ENCODE measurements around the gene OPN4. TPM values are rescaled to one million over a fixed set of nuclear protein-coding genes. Genes with fewer than 3 reads are reported as not detected.

The OPN4 gene
- total and polyA plus RNA-seq, 2 donors: under 0.01 to 0.09 TPM

GRCh38 chr10:86665218-86665607 is 10.9 kb downstream of the OPN4 start:
- Histone ChIP-seq H3K9me3 (ENCODE audit: control insufficient read depth in 2 of 2, insufficient read depth in 1 of 2, low read length in 1 of 2) (no peaks in the 10 kb centered on the region), H3K27ac (ENCODE audit: low read depth in 1 of 2, low read length in 1 of 2) (no peak overlapping the region)
- WGBS: 90% methylated on average over 7 of the region's 7 CpGs

GRCh38 chr10:86665868-86666267 is 11.5 kb downstream of the OPN4 start:
- Histone ChIP-seq H3K27me3 (ENCODE audit: control insufficient read depth in 2 of 2, insufficient read depth in 1 of 2, low read length in 1 of 2) (no peaks in the 10 kb centered on the region), H3K4me3 (ENCODE audit: low read length in 2 of 2) (no peak overlapping the region), H3K36me3 (ENCODE audit: control insufficient read depth in 2 of 2, insufficient read depth in 2 of 2, low read length in 1 of 2) (no peaks in the 10 kb centered on the region), H3K27ac (ENCODE audit: low read depth in 1 of 2, low read length in 1 of 2) (no peak overlapping the region), H3K4me1 (ENCODE audit: control insufficient read depth in 2 of 2, insufficient read depth in 2 of 2, low read length in 2 of 2) (no peaks in the 10 kb centered on the region), H3K9me3 (ENCODE audit: control insufficient read depth in 2 of 2, insufficient read depth in 1 of 2, low read length in 1 of 2) (no peaks in the 10 kb centered on the region)
- 95% methylated on average over 12 of the region's 12 CpGs for WGBS
- DNase-seq (ENCODE audit: low read depth in 6 of 9, low spot score in 9 of 9): no peak

More at GRCh38 chr10:86665218-86665607, 10.9 kb downstream of the OPN4 start:
- Histone ChIP-seq H3K27me3 (ENCODE audit: control insufficient read depth in 2 of 2, insufficient read depth in 1 of 2, low read length in 1 of 2) (no peaks in the 10 kb centered on the region), H3K4me1 (ENCODE audit: control insufficient read depth in 2 of 2, insufficient read depth in 2 of 2, low read length in 2 of 2) (no peaks in the 10 kb centered on the region), H3K4me3 (ENCODE audit: low read length in 2 of 2) (no peak overlapping the region), H3K36me3 (ENCODE audit: control insufficient read depth in 2 of 2, insufficient read depth in 2 of 2, low read length in 1 of 2) (no peaks in the 10 kb centered on the region)
- no peak for DNase-seq (ENCODE audit: low read depth in 6 of 9, low spot score in 9 of 9)

GRCh38 chr10:86666538-86666937 is 12.2 kb downstream of the OPN4 start:
- H3K27me3 ChIP-seq (ENCODE audit: control insufficient read depth in 2 of 2, insufficient read depth in 1 of 2, low read length in 1 of 2): no peaks in the 10 kb centered on the region
- no peak overlapping the region for H3K27ac ChIP-seq (ENCODE audit: low read depth in 1 of 2, low read length in 1 of 2)
- no peaks in the 10 kb centered on the region for H3K4me1 ChIP-seq (ENCODE audit: control insufficient read depth in 2 of 2, insufficient read depth in 2 of 2, low read length in 2 of 2)
- H3K9me3 ChIP-seq (ENCODE audit: control insufficient read depth in 2 of 2, insufficient read depth in 1 of 2, low read length in 1 of 2): no peaks in the 10 kb centered on the region
- no peaks in the 10 kb centered on the region for H3K36me3 ChIP-seq (ENCODE audit: control insufficient read depth in 2 of 2, insufficient read depth in 2 of 2, low read length in 1 of 2)
- WGBS: 97% methylated on average over 7 of the region's 7 CpGs
- H3K4me3 ChIP-seq (ENCODE audit: low read length in 2 of 2): no peak overlapping the region
- no peak for DNase-seq (ENCODE audit: low read depth in 6 of 9, low spot score in 9 of 9)

DNA sequence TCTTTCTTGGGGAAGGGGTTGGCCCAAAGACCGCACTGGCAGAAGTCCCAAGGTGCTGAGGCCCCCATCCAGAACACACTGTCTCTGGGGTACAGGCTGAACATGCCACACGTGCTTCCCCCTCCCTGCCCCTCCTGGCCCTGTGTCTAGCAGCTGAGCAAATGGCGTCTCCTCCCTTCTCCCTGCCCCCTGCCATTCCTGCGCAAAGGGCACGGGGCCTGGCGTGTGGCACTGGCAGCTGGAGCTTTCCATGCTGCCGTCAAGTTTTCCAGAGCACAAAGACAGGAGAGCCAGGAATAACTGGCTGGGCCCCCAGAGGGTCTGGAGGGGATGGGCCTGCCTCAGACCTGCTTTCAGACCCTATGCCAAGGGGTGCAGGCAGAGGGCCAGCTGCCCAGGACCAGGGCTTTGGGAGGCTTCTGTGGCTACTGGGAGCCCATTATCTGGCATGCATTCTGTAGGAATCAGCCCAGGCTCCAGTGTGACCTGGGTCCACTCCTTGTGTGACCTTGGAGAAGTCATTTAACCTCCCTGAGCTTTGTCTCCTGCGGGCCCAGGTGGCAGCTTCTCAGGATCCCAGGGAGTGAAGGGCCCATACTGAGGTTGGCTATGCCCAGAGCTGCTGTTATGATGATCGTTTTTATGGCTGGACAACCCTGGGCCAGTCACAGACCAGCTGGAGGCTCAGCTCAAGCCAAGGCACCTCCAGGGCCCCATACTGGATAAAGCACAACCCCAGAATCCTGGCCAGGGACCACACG is 13.3 kb downstream of the OPN4 start:
- WGBS: 95% methylated on average over 10 of the region's 10 CpGs
- Histone ChIP-seq H3K4me1 (ENCODE audit: control insufficient read depth in 2 of 2, insufficient read depth in 2 of 2, low read length in 2 of 2) (peaks cover 0 to 2% of the 10 kb centered on the region in 2 donors), H3K9me3 (ENCODE audit: control insufficient read depth in 2 of 2, insufficient read depth in 1 of 2, low read length in 1 of 2) (no peaks in the 10 kb centered on the region), H3K36me3 (ENCODE audit: control insufficient read depth in 2 of 2, insufficient read depth in 2 of 2, low read length in 1 of 2) (no peaks in the 10 kb centered on the region), H3K27me3 (ENCODE audit: control insufficient read depth in 2 of 2, insufficient read depth in 1 of 2, low read length in 1 of 2) (no peaks in the 10 kb centered on the region), H3K27ac (ENCODE audit: low read depth in 1 of 2, low read length in 1 of 2) (no peak overlapping the region), H3K4me3 (ENCODE audit: low read length in 2 of 2) (no peak overlapping the region)
- DNase-seq (ENCODE audit: low read depth in 6 of 9, low spot score in 9 of 9): no peak

DNA sequence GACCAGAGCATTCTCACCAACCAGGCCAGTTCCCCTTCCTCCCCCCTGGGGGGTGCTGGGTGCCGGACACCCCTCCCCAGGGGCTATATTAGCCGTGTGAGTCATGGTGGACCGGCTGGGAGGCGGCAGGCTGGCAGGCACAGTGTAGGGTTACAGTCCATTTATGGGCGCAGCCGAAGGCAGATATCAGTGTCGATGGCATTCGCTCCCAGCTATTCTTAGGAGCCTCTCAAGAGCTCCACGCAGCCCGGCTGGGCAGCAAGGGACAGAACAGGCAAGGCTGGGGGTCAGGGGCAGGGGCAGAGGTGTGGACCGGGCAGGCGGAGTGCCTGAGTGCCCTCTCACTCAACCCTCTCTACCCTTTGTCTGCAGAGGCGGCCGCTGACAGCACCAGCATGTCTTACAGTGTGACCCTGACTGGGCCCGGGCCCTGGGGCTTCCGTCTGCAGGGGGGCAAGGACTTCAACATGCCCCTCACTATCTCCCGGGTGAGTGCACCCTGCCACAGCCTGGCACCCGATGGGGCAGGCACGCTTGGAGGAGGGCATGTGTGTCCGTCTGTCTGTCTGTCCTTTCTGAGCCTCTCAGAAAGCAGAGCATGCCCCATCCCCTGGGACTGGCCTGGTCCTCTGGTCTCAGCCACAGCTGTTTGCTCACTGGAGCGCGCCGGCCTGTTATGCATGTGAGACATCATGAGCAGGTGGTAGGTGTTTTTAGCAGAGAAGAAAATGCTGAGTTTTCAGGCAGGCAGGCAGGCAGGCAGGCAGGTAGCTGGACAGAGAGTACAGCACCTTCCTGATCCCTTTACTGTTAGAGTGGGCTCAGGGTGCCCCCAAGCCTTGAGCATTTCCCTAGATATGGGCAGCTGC is 14.2 kb downstream of the OPN4 start, which contains the start of gene LDB3:
Gene LDB3, plus strand, starts transcription at position 215 of the 869 bp plus-strand sequence. Its CDS starts 181 bp downstream, at position 396.
- Histone ChIP-seq H3K4me3 (ENCODE audit: low read length in 2 of 2) (no peak within 1 kb of the TSS), H3K27ac (ENCODE audit: low read depth in 1 of 2, low read length in 1 of 2) (no peak within 1 kb of the TSS), H3K27me3 (ENCODE audit: control insufficient read depth in 2 of 2, insufficient read depth in 1 of 2, low read length in 1 of 2) (no peaks in the 10 kb centered on the region), H3K4me1 (ENCODE audit: control insufficient read depth in 2 of 2, insufficient read depth in 2 of 2, low read length in 2 of 2) (peaks cover 0 to 2% of the 10 kb centered on the region in 2 donors), H3K36me3 (ENCODE audit: control insufficient read depth in 2 of 2, insufficient read depth in 2 of 2, low read length in 1 of 2) (no peaks in the 10 kb centered on the region), H3K9me3 (ENCODE audit: control insufficient read depth in 2 of 2, insufficient read depth in 1 of 2, low read length in 1 of 2) (no peaks in the 10 kb centered on the region)
- no peak for DNase-seq (ENCODE audit: low read depth in 6 of 9, low spot score in 9 of 9)
- WGBS: 89% methylated on average over 23 of the region's 23 CpGs

GRCh38 chr10:86670290-86670811 is 16.0 kb downstream of the OPN4 start:
- H3K27me3 ChIP-seq (ENCODE audit: control insufficient read depth in 2 of 2, insufficient read depth in 1 of 2, low read length in 1 of 2): no peaks in the 10 kb centered on the region
- 88% methylated on average over 8 of the region's 8 CpGs for WGBS
- H3K4me3 ChIP-seq (ENCODE audit: low read length in 2 of 2): no peak overlapping the region
- no peaks in the 10 kb centered on the region for H3K9me3 ChIP-seq (ENCODE audit: control insufficient read depth in 2 of 2, insufficient read depth in 1 of 2, low read length in 1 of 2)
- no peaks in the 10 kb centered on the region for H3K36me3 ChIP-seq (ENCODE audit: control insufficient read depth in 2 of 2, insufficient read depth in 2 of 2, low read length in 1 of 2)
- no peak overlapping the region for H3K27ac ChIP-seq (ENCODE audit: low read depth in 1 of 2, low read length in 1 of 2)
- no peak for DNase-seq (ENCODE audit: low read depth in 6 of 9, low spot score in 9 of 9)
- H3K4me1 ChIP-seq (ENCODE audit: control insufficient read depth in 2 of 2, insufficient read depth in 2 of 2, low read length in 2 of 2): peaks cover 0 to 2% of the 10 kb centered on the region in 2 donors

DNA sequence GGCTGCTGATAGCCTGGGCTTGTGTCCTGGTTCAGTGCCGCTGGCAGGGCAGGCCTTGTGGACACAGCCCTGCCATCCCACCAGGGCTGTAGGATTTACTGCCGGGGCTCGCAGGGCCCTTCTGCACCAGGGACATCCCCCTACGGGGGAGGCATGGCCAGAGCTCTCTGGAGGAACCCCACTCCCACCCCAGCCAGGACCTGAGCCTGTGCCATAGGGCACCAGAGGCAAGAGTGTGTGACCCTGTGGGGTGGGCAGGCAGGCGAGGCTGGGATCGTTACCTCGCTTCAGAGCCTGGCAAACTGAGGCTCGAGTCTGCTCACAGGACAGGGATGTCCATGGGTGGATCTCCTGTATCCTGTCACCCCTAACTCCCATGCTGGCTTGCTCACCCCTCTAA is 16.5 kb downstream of the OPN4 start:
- H3K36me3 ChIP-seq (ENCODE audit: control insufficient read depth in 2 of 2, insufficient read depth in 2 of 2, low read length in 1 of 2): no peaks in the 10 kb centered on the region
- H3K27ac ChIP-seq (ENCODE audit: low read depth in 1 of 2, low read length in 1 of 2): no peak overlapping the region
- WGBS: 97% methylated on average over 8 of the region's 8 CpGs
- peaks cover 0 to 2% of the 10 kb centered on the region in 2 donors for H3K4me1 ChIP-seq (ENCODE audit: control insufficient read depth in 2 of 2, insufficient read depth in 2 of 2, low read length in 2 of 2)
- no peak overlapping the region for H3K4me3 ChIP-seq (ENCODE audit: low read length in 2 of 2)
- no peak for DNase-seq (ENCODE audit: low read depth in 6 of 9, low spot score in 9 of 9)
- no peaks in the 10 kb centered on the region for H3K27me3 ChIP-seq (ENCODE audit: control insufficient read depth in 2 of 2, insufficient read depth in 1 of 2, low read length in 1 of 2)
- no peaks in the 10 kb centered on the region for H3K9me3 ChIP-seq (ENCODE audit: control insufficient read depth in 2 of 2, insufficient read depth in 1 of 2, low read length in 1 of 2)

DNA sequence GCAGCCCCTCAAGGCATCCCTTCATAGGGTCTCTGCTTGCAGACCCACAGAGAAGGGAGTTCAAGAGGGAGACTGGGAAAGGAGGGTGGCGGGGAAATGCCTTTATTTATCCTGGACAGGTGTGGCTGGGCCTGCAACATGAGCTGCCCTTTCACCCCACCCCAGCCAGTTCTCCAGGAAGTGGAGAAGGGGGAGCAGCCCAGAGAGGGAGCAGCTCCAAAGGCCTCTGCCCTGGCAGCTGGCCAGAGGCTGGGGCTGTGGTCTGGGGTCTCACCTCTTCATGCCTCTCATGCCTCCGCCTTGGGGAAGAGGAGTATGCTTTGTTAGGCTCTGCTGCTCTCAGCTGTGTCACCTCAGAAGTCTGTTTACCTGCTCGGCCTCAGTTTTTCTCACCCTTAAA is 17.1 kb downstream of the OPN4 start:
- 72% methylated on average over 3 of the region's 3 CpGs for WGBS
- no peaks in the 10 kb centered on the region for H3K36me3 ChIP-seq (ENCODE audit: control insufficient read depth in 2 of 2, insufficient read depth in 2 of 2, low read length in 1 of 2)
- H3K9me3 ChIP-seq (ENCODE audit: control insufficient read depth in 2 of 2, insufficient read depth in 1 of 2, low read length in 1 of 2): no peaks in the 10 kb centered on the region
- H3K4me1 ChIP-seq (ENCODE audit: control insufficient read depth in 2 of 2, insufficient read depth in 2 of 2, low read length in 2 of 2): peaks cover 0 to 2% of the 10 kb centered on the region in 2 donors
- no peak for DNase-seq (ENCODE audit: low read depth in 6 of 9, low spot score in 9 of 9)
- H3K4me3 ChIP-seq (ENCODE audit: low read length in 2 of 2): no peak overlapping the region
- H3K27me3 ChIP-seq (ENCODE audit: control insufficient read depth in 2 of 2, insufficient read depth in 1 of 2, low read length in 1 of 2): no peaks in the 10 kb centered on the region
- no peak overlapping the region for H3K27ac ChIP-seq (ENCODE audit: low read depth in 1 of 2, low read length in 1 of 2)

Measured in thymus (tissue), 11 donors.